ENCODE data around the gene STUM.

The STUM gene

GRCh38 chr1:226534098-226534497 lies 14.5 kb upstream of the STUM start:
- DNase-seq = no peak

- no peak for DNase-seq
These were observed 13.9 kb upstream of the STUM start for GRCh38 chr1:226534645-226535044.

GRCh38 chr1:226535666-226536065 lies 12.9 kb upstream of the STUM start:
- no peak for DNase-seq

GRCh38 chr1:226541231-226541630 lies 7.3 kb upstream of the STUM start:
- no peak for DNase-seq

GRCh38 chr1:226541631-226542622 lies 6.6 kb upstream of the STUM start:
- no peak for DNase-seq

- no peak for DNase-seq
These were observed 5.9 kb upstream of the STUM start for GRCh38 chr1:226542623-226543103.

- no peak for DNase-seq
These were observed 2.5 kb upstream of the STUM start for GRCh38 chr1:226545836-226546596.

- no peak for DNase-seq
These were observed 1.6 kb upstream of the STUM start for GRCh38 chr1:226546926-226547325.

GRCh38 chr1:226547754-226548191 lies 791 bp upstream of the STUM start:
- DNase-seq = peak; percentile 17 to 34 (median 24)

GRCh38 chr1:226549094-226549936 lies 751 bp downstream of the STUM start:
- DNase-seq = no peak

GRCh38 chr1:226549937-226550671 lies 1.5 kb downstream of the STUM start:
- no peak for DNase-seq

GRCh38 chr1:226550672-226551041 lies 2.1 kb downstream of the STUM start:
- DNase-seq = no peak

- DNase-seq = no peak
These were observed 2.7 kb downstream of the STUM start for GRCh38 chr1:226551299-226551698.

GRCh38 chr1:226552061-226552460 lies 3.5 kb downstream of the STUM start:
- DNase-seq = no peak

GRCh38 chr1:226553266-226553923 lies 4.8 kb downstream of the STUM start:
- DNase-seq = no peak

GRCh38 chr1:226553924-226554282 lies 5.3 kb downstream of the STUM start:
- DNase-seq = no peak

GRCh38 chr1:226555092-226555491 lies 6.5 kb downstream of the STUM start:
- DNase-seq = no peak

- DNase-seq = no peak
These were observed 8.9 kb downstream of the STUM start for GRCh38 chr1:226557424-226557823.

- DNase-seq = no peak
These were observed 9.6 kb downstream of the STUM start for GRCh38 chr1:226558036-226558650.

- DNase-seq = no peak
These were observed 11.7 kb downstream of the STUM start for GRCh38 chr1:226560243-226560642.

GRCh38 chr1:226562989-226563388 lies 14.4 kb downstream of the STUM start:
- DNase-seq = no peak

All from activated naive CD4-positive, alpha-beta T cell (primary cell).